Astrocyte of the spinal cord (primary cell): ENCODE data around the gene TNIP2.

Experiments
- DNase-seq: peaks from one replicate; pipeline ENCODE4 v3.0.0; 2011; ENCODE audit warnings: low read depth, low spot score
- H3K4me3 ChIP-seq: 2 replicates; pipeline ENCODE4 v1.5.1; 2011; ENCODE audit warnings: low read depth, mild to moderate bottlenecking, low read length, moderate library complexity
- in situ Hi-C: cut with HindIII; loops from 2 replicates; pipeline ENCODE4 v1.10.0; 2017; ENCODE audit warnings: low sequenced_read_pairs
- TF ChIP-seq, protein P1 (sequence below): IDR thresholded peaks from 2 replicates; pipeline ENCODE4 v1.5.1; 2012; ENCODE audit warnings: low read depth, mild to moderate bottlenecking, low read length, inconsistent platforms

TNIP2 gene

DNA sequence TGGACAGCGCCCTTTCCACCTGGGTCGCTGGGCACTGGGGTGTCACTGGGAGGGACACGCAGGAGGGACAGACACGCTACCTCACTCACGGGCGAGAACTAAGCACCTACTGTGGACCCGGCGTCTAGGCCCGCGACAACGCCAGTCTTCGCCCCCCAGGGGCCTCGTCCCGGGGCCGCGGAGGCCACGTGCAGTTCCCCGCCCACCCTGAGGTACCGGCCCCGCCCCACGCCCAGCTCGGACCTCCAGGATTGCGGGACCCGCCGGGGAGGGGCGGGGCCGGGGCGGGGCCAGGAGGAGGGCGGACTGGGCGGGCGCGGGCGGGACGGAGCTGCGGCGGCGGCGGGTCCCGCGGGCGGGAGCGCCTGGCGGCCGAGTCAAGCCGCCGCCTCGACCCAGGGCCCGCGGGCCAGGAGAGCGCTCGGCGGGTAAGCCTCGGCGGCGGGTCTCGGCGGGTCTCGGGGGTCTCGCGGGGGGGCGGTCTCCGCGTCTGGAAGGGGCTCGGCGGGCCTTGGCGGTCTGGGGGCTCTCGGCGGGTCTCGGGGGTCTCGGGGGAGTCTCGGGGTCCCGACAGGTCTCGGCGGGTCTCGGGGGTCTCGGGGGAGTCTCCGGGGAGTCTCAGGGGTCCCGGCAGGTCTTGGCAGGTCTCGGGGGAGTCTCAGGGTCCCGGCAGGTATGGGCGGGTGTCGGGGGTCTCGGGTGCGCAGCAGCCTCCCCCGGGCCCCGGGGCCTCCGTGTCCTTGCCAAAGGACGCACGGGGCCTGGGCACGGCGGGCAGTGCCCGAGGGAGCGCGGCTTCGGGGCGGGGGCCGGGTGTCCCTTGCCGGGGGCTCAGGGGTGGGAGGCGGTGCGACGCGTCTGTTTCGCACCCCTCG, 36.8 kb upstream of the TNIP2 start, which contains the start of gene SH3BP2:
TSS of gene SH3BP2 (plus strand) at position 375 of the 875 bp plus-strand sequence. CDS start 27,533 bp downstream, outside the sequence.
- DNase-seq, result peak; percentile 66
- in situ Hi-C loops, result no loop called here
- H3K4me3 ChIP-seq, result peak within 1 kb of the TSS; percentile 69
- TF ChIP-seq, protein P1, sequence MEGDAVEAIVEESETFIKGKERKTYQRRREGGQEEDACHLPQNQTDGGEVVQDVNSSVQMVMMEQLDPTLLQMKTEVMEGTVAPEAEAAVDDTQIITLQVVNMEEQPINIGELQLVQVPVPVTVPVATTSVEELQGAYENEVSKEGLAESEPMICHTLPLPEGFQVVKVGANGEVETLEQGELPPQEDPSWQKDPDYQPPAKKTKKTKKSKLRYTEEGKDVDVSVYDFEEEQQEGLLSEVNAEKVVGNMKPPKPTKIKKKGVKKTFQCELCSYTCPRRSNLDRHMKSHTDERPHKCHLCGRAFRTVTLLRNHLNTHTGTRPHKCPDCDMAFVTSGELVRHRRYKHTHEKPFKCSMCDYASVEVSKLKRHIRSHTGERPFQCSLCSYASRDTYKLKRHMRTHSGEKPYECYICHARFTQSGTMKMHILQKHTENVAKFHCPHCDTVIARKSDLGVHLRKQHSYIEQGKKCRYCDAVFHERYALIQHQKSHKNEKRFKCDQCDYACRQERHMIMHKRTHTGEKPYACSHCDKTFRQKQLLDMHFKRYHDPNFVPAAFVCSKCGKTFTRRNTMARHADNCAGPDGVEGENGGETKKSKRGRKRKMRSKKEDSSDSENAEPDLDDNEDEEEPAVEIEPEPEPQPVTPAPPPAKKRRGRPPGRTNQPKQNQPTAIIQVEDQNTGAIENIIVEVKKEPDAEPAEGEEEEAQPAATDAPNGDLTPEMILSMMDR, result no peak

- in situ Hi-C loops, result no loop called here
These were observed 36.2 kb upstream of the TNIP2 start for GRCh38 chr4:2792396-2792710.

GRCh38 chr4:2791518-2792395, 35.6 kb upstream of the TNIP2 start:
- no peak overlapping the region for H3K4me3 ChIP-seq
- no peak for DNase-seq
- in situ Hi-C loops, result no loop called here
- TF ChIP-seq, protein P1, result no peak

More at GRCh38 chr4:2792396-2792710, 36.2 kb upstream of the TNIP2 start:
- TF ChIP-seq, protein P1, result no peak
- no peak overlapping the region for H3K4me3 ChIP-seq
- DNase-seq, result no peak

DNA sequence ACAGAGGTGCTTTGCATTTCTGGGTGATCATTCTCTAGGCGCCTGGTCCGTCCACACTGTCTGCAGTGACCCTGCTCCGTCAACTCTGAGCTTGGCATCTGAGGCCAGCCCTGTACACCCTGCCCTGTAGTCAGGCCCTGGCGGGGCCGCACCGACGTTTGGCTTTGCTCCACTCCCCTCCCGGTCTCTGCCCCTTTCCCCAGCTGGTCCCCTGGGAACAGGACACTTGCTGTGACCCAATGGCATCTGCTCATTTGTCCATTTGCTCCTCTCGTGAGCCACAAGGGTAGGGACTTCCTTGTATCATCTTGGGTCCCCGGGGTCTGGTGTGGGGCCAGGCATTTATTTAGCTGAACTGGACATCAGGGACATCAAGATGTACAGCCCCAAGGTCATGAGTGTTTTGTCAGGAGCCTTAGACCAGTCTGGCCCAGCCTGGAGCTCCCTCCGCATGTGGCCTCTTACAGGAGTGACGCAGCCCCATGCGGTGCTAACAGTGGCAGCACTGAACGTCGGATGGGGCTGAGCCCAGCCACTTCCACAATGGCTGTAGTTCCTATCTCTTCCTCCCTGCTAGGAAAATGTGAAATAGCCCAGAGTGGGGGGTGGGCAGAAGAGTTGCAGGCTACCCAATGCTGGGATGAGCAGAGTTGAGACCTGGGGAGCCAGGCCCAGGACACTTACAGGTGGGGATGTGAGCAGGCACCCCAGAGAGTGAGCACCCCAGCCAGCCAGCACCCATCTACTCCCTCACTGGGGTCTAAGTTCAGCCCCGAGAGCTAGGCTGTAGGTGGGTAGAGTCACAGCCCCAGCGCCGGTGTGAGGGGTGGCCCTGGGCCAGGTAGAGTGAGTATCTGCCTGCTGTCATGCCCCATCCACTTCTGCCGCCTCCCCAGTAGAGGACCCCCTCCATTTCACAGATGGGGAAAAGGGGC, 34.7 kb upstream of the TNIP2 start:
- H3K4me3 ChIP-seq, result no peak overlapping the region
- DNase-seq, result no peak
- TF ChIP-seq, protein P1, result no peak
- in situ Hi-C loops, result no loop called here

DNA sequence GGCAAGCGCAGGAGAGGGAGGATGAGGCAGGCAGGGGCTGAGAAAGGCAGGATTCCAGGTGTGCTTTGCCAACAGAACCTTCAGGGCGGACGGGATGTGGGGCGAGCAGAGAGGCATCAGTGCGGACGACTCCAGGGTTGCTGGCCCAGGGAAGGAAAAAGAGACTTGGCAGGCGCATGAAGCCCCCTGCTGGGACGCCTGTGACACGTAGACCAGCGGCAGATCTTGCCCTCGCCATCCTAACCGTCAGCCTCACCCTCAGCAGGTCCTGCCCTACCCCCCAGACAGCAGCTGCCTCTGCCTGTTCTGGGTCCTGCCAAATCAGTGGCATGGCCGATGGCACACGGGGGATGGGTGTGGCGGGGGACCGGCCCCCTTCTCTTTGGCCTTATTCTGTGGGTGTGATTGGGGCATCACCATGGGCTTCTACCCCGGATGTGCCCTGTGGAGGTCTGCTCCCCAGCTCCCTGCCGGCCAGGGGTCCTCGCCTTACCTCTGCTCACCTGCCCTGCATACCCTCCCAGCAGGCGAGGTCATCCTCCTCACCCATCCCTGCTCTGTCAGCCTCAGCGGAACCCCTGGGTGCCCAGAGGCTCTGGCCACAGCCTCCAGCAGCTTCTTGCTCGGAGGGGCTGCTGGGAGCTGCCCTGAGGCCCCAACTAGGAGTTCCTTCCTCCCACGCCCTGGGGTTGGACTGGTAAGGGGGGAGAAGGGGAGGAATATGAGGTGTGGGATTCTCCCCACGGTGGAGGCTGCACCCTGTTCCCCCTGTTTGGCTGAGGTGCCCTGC, 33.9 kb upstream of the TNIP2 start:
- in situ Hi-C loops, result no loop called here
- no peak overlapping the region for H3K4me3 ChIP-seq
- no peak for DNase-seq
- TF ChIP-seq, protein P1, result no peak
